ENCODE data around the gene MTHFD1L. TPM values are rescaled to one million over a fixed set of nuclear protein-coding genes. Genes with fewer than 3 reads are reported as not detected.
A peak's percentile ranks its signal among the peaks of the same experiment; 100 is the strongest.

The MTHFD1L gene
- total and polyA plus RNA-seq, 2 of the 4 experiments (the other 2 are of a cell fraction), result 43.5 to 53.2 TPM

GRCh38 chr6:150846641-150847040, 18.9 kb upstream of the MTHFD1L start:
- H3K18ac ChIP-seq (ENCODE audit: low read depth, low read length), result no peak overlapping the region
- CTCF ChIA-PET, result no interaction called here
- H2AK5ac ChIP-seq (ENCODE audit: low read depth, low read length), result no peak overlapping the region
- ATAC-seq (ENCODE audit: low read depth), result no peak
- H3K23ac ChIP-seq (ENCODE audit: low read depth, low read length), result peak overlapping the region; percentile 82; the same call in 1 of the 2 replicates
- H3K9me1 ChIP-seq (ENCODE audit: insufficient read depth, low read length), result peaks cover 3% of the 10 kb centered on the region; the same call in 1 of the 2 replicates
- no peak overlapping the region for H3K27ac ChIP-seq (ENCODE audit: insufficient read depth, low read length)
- intact Hi-C loops (cut with micrococcal nuclease) (no loop called here), in situ Hi-C loops (cut with MboI; ENCODE audit: low sequenced_read_pairs) (no loop called here), dilution Hi-C loops (cut with HindIII; ENCODE audit: low sequenced_read_pairs, unreplicated experiment) (no loop called here)
- no peak overlapping the region for H4K5ac ChIP-seq (ENCODE audit: low read depth, low read length)
- H2AFZ ChIP-seq (replicated peaks; ENCODE audit: low read length, poor library complexity), result no peak overlapping the region
- POLR2A ChIA-PET (ENCODE audit: unreplicated experiment), result no interaction called here
- no peak overlapping the region for H2BK120ac ChIP-seq (ENCODE audit: low read depth, low read length)
- peaks cover 1% of the 10 kb centered on the region; the same call in 1 of the 2 replicates for H3K4me1 ChIP-seq (ENCODE audit: control insufficient read depth, insufficient read depth, low read length)
- H2AK9ac ChIP-seq (replicated peaks; ENCODE audit: low read depth, low read length, poor library complexity), result no peak overlapping the region
- no peak overlapping the region for H3K56ac ChIP-seq (ENCODE audit: extremely low read depth, insufficient read depth, low read length)
- no TSS peak for BruUV-seq (replicated peaks)
- H3K36me3 ChIP-seq (ENCODE audit: control insufficient read depth, insufficient read depth, low read length), result peaks cover 8% of the 10 kb centered on the region
- no peak overlapping the region for H2BK5ac ChIP-seq (ENCODE audit: low read depth, low read length, poor library complexity, severe bottlenecking)
- no peaks in the 10 kb centered on the region for H3K9me3 ChIP-seq (ENCODE audit: control insufficient read depth, insufficient read depth, low read length)
- H4K20me1 ChIP-seq (ENCODE audit: insufficient read depth, low read length), result no peaks in the 10 kb centered on the region
- H3K9ac ChIP-seq (ENCODE audit: low read depth, low read length), result no peak overlapping the region
- TF ChIP-seq NFE2L2 (IDR thresholded peaks at IDR 0.05; ENCODE audit: low read depth, low read length) (no peak), MAFK (IDR thresholded peaks at IDR 0.05; ENCODE audit: low read depth, low read length) (no peak), MXI1 (IDR thresholded peaks at IDR 0.05; ENCODE audit: borderline replicate concordance, low read depth, low read length) (no peak), MAZ (IDR thresholded peaks at IDR 0.05; ENCODE audit: borderline replicate concordance, low read depth, low read length) (no peak), FOS (IDR thresholded peaks at IDR 0.05; ENCODE audit: low read depth, low read length) (no peak), CHD1 (IDR thresholded peaks at IDR 0.05; ENCODE audit: low read depth, low read length) (no peak), ELK1 (IDR thresholded peaks at IDR 0.05; ENCODE audit: borderline replicate concordance, low read depth, low read length) (no peak), BHLHE40 (IDR thresholded peaks at IDR 0.05; ENCODE audit: low read depth, low read length) (no peak), SMC3 (IDR thresholded peaks at IDR 0.05; ENCODE audit: low read depth, low read length) (no peak), RCOR1 (IDR thresholded peaks at IDR 0.05; ENCODE audit: insufficient replicate concordance, low read length) (no peak), RAD21 (IDR thresholded peaks at IDR 0.05; ENCODE audit: low read length) (no peak), CTCF (conservative IDR thresholded peaks at IDR 0.05; ENCODE audit: low read depth, low read length) (no peak)
- no peak overlapping the region for H3K4me2 ChIP-seq (ENCODE audit: low read depth, low read length)
- H4K8ac ChIP-seq (ENCODE audit: low read depth in 2 of 2, low read length in 2 of 2), result no peak overlapping the region
- no peak overlapping the region for H3K4ac ChIP-seq (ENCODE audit: low read depth, low read length)
- H2BK15ac ChIP-seq (ENCODE audit: low read depth, low read length), result no peak overlapping the region
- H4K91ac ChIP-seq (ENCODE audit: insufficient read depth, low read depth, low read length), result no peak overlapping the region
- H3K4me3 ChIP-seq (ENCODE audit: insufficient read depth, low read depth, low read length), result no peak overlapping the region
- WGBS, 2 experiments (ENCODE audit: extremely low coverage in 2 of 2, insufficient read length in 1 of 2), result no CpG with 5 or more reads among the region's 5 CpGs
- peak; percentile 31 for DNase-seq
- H3K14ac ChIP-seq (replicated peaks; ENCODE audit: low read depth, low read length), result 0 out of 2 replicates have a peak overlapping the region, but pooled peaks have one; percentile 15
- no peaks in the 10 kb centered on the region for H3K27me3 ChIP-seq (ENCODE audit: control insufficient read depth, insufficient read depth, low read length)
- H2BK20ac ChIP-seq (ENCODE audit: low read depth, low read length), result no peak overlapping the region
- peaks cover 17 to 39% of the 10 kb centered on the region in 2 experiments for H3K79me1 ChIP-seq (ENCODE audit: low read depth in 1 of 2, low read length in 2 of 2)
